BE2C (cell line): ENCODE results near the gene CASQ1.

ENCODE experiments used
- DNase-seq: peaks from one replicate; pipeline ENCODE4 v3.0.0-alpha.2; 2020
- H3K27me3 ChIP-seq: fragments of 250-450 bp; sonication (Bioruptor Pico); 2 replicates; pipeline ENCODE4 v1.5.1; 2020; ENCODE audit warnings: mild to moderate bottlenecking
- H3K36me3 ChIP-seq: fragments of 250-450 bp; sonication (Bioruptor Pico); 2 replicates; pipeline ENCODE4 v1.5.1; 2020; ENCODE audit warnings: mild to moderate bottlenecking
- H3K4me1 ChIP-seq: fragments of 250-450 bp; sonication (Bioruptor Pico); 2 replicates; pipeline ENCODE4 v1.5.1; 2020
- H3K4me3 ChIP-seq: 2 replicates; pipeline ENCODE4 v1.5.1; 2011; ENCODE audit warnings: low read depth, low read length
- H3K9me3 ChIP-seq: fragments of 250-450 bp; sonication (Bioruptor Pico); 2 replicates; pipeline ENCODE4 v1.5.1; 2020
- TF ChIP-seq, protein P1 (sequence below): IDR thresholded peaks from 2 replicates; pipeline ENCODE4 v1.5.1; 2012; ENCODE audit warnings: mild to moderate bottlenecking, low read depth, low read length

CASQ1 gene

DNA sequence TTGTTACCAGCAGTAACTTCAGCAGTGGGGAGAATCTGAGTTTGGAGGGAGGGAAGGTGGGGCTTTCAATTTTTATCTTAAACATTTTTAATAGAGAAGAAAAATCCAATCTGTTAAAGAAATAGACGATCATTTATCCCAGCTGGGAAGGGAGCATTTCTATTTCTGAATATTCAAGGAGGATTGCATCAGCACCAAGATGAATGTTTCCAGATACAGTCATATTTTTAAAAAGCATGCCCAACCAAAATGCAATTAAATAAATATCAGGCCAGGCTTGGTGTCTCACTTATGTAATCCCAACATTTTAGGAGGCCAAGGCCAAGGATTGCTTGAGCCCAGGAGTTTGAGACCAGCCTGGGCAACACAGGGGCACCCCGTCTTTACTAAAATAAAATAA, 40.7 kb upstream of the CASQ1 start:
- Histone ChIP-seq H3K4me3 (no peak overlapping the region), H3K36me3 (no peaks in the 10 kb centered on the region), H3K4me1 (no peaks in the 10 kb centered on the region), H3K9me3 (no peaks in the 10 kb centered on the region), H3K27me3 (peaks cover 15% of the 10 kb centered on the region)
- TF ChIP-seq, protein P1, sequence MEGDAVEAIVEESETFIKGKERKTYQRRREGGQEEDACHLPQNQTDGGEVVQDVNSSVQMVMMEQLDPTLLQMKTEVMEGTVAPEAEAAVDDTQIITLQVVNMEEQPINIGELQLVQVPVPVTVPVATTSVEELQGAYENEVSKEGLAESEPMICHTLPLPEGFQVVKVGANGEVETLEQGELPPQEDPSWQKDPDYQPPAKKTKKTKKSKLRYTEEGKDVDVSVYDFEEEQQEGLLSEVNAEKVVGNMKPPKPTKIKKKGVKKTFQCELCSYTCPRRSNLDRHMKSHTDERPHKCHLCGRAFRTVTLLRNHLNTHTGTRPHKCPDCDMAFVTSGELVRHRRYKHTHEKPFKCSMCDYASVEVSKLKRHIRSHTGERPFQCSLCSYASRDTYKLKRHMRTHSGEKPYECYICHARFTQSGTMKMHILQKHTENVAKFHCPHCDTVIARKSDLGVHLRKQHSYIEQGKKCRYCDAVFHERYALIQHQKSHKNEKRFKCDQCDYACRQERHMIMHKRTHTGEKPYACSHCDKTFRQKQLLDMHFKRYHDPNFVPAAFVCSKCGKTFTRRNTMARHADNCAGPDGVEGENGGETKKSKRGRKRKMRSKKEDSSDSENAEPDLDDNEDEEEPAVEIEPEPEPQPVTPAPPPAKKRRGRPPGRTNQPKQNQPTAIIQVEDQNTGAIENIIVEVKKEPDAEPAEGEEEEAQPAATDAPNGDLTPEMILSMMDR: no peak
- no peak for DNase-seq

GRCh38 chr1:160151303-160151702, 39.1 kb upstream of the CASQ1 start, which contains the start of gene ATP1A4:
Gene ATP1A4, plus strand, starts transcription at chr1:160151603. Its CDS starts 438 bp downstream, at chr1:160152041.
- TF ChIP-seq, protein P1: no peak
- no peaks in the 10 kb centered on the region for H3K9me3 ChIP-seq

DNA sequence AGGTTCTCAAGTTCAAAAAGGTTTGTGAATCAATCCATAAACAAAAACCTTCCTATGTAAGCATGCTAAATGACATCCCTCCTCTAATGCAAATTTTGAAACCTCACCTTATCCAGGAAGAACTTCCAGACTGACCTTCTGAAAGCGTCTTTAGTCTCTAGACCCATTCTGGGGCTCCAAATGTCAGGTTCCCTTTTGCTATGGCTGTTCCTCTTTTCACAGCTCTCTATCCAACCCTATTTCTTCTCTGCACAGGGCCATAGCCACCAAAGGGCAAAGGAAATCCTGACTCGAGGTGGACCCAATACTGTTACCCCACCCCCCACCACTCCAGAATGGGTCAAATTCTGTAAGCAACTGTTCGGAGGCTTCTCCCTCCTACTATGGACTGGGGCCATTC, 35.6 kb upstream of the CASQ1 start:
- no peak overlapping the region for H3K4me3 ChIP-seq
- TF ChIP-seq, protein P1: no peak
- H3K36me3 ChIP-seq: no peaks in the 10 kb centered on the region
- peaks cover 8% of the 10 kb centered on the region for H3K27me3 ChIP-seq
- no peak for DNase-seq
- H3K4me1 ChIP-seq: no peaks in the 10 kb centered on the region
- no peaks in the 10 kb centered on the region for H3K9me3 ChIP-seq

More at GRCh38 chr1:160151303-160151702, 39.1 kb upstream of the CASQ1 start, which contains the start of gene ATP1A4:
- no peak for DNase-seq
- Histone ChIP-seq H3K4me3 (no peak within 1 kb of the TSS), H3K36me3 (no peaks in the 10 kb centered on the region), H3K27me3 (peaks cover 9% of the 10 kb centered on the region), H3K4me1 (no peaks in the 10 kb centered on the region)

GRCh38 chr1:160156361-160156760, 34.0 kb upstream of the CASQ1 start:
- TF ChIP-seq, protein P1: no peak
- Histone ChIP-seq H3K36me3 (no peaks in the 10 kb centered on the region), H3K27me3 (peaks cover 10% of the 10 kb centered on the region), H3K4me3 (no peak overlapping the region), H3K4me1 (no peaks in the 10 kb centered on the region), H3K9me3 (no peaks in the 10 kb centered on the region)
- no peak for DNase-seq

DNA sequence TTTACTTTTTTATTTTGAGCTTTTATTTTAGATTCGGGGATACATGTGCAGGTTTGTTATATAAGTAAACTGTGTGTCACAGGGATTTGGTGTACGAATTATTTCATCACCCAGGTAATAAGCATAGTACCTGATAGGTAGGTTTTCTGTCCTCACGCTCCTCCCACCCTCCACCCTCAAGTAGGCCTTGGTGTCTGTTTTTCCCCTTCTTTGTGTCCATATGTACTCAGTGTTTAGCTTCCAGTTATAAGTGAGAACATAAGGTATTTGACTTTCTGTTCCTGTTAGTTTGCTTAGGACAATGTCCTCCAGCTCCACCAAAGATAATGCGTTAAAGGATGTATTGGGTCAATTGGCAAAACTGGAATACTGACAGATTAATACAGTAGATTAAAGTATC, 33.2 kb upstream of the CASQ1 start:
- Histone ChIP-seq H3K4me3 (no peak overlapping the region), H3K9me3 (no peaks in the 10 kb centered on the region), H3K36me3 (no peaks in the 10 kb centered on the region), H3K4me1 (no peaks in the 10 kb centered on the region), H3K27me3 (peaks cover 12% of the 10 kb centered on the region)
- no peak for DNase-seq
- TF ChIP-seq, protein P1: no peak

- H3K27me3 ChIP-seq: peaks cover 11% of the 10 kb centered on the region
- H3K9me3 ChIP-seq: no peaks in the 10 kb centered on the region
- H3K4me1 ChIP-seq: no peaks in the 10 kb centered on the region
- TF ChIP-seq, protein P1: no peak
- no peaks in the 10 kb centered on the region for H3K36me3 ChIP-seq
- no peak overlapping the region for H3K4me3 ChIP-seq
- no peak for DNase-seq
Measured at GRCh38 chr1:160158031-160158430, 32.3 kb upstream of the CASQ1 start.
